SK-N-MC (cell line): ENCODE results near the gene ZNF791.

ENCODE experiments used
- EZH2 ChIP-seq: fragments of 200-600 bp; sonication (generic); IDR thresholded peaks from one replicate; pipeline ENCODE4 v1.6.1; 2017; ENCODE audit warnings: antibody characterized with exemption
- POLR2AphosphoS5 ChIP-seq: IDR thresholded peaks from 2 replicates; pipeline ENCODE4 v1.6.1; 2012; ENCODE audit warnings: mild to moderate bottlenecking, low read depth, low read length, borderline replicate concordance

- no peak for TF ChIP-seq POLR2AphosphoS5
- TF ChIP-seq EZH2: no peak
Observed at GRCh38 chr19:12597594-12597993, 13.1 kb upstream of the ZNF791 start.
